Measurements from ENCODE around the gene CSRP1. TPM values are rescaled to one million over a fixed set of nuclear protein-coding genes. Genes with fewer than 3 reads are reported as not detected.

Gene CSRP1
- total and polyA plus RNA-seq, 2 of the 13 experiments (the other 11 are each of a cell fraction or from before 2014, with no cell fraction given): 17.7 to 68.9 TPM

DNA sequence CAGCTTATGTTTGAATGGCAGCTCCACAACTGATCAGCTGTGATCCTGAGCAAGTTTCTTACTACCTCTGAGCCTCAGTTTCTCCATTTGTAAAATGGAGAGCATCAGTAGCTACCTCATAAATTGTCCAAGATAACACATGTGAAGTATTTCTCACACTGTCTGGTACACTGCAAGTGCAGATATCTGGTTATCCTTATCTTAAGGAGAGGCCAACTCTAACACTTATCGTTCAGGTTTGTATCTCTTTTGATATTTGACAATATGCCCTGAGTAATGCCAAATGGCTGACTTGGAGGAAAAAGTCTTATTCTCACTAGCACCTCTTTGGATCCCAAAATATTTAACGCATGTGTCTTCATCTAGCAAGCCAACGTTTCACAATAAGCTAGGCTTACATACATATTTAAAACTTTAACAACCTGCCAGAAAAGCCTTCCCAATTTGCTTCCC, 2.7 kb downstream of the CSRP1 start:
- Histone ChIP-seq H4K20me1 (ENCODE audit: insufficient read depth, low read length) (no peaks in the 10 kb centered on the region), H3K4me2 (ENCODE audit: low read depth, low read length) (no peak overlapping the region), H3K9ac (ENCODE audit: insufficient read depth, low read depth, low read length) (peak overlapping the region; percentile 51; the same call in 1 of the 2 replicates), H3K36me3 (replicated peaks in 1 of 2; ENCODE audit: control insufficient read depth in 1 of 2, insufficient read depth in 2 of 2, low read length in 2 of 2) (no peaks in the 10 kb centered on the region), H3K27ac (ENCODE audit: extremely low read length, insufficient read depth, low read length) (no peak overlapping the region), H3K79me2 (ENCODE audit: insufficient read depth, low read length) (no peaks in the 10 kb centered on the region), H2AFZ (ENCODE audit: low read length) (no peak overlapping the region), H3K27me3 (ENCODE audit: control insufficient read depth in 1 of 2, insufficient read depth in 2 of 2, low read length in 2 of 2) (no peaks in the 10 kb centered on the region; a peak in 1 of 5 replicates), H3K4me3 (replicated peaks in 1 of 3; ENCODE audit: insufficient read depth in 1 of 3, low read depth in 2 of 3, low read length in 3 of 3) (no peak overlapping the region), H3K4me1 (ENCODE audit: insufficient read depth, low read length) (peaks cover 81% of the 10 kb centered on the region), H3K9me3 (ENCODE audit: low read length) (no peaks in the 10 kb centered on the region)
- no peak for TF ChIP-seq TBX2 (CRISPR knock-in tag; IDR thresholded peaks at IDR 0.05; ENCODE audit: borderline replicate concordance)
- intact Hi-C loops (cut with micrococcal nuclease; ENCODE audit: unreplicated experiment): no loop called here
- ChIA-PET POLR2A (interaction anchor here (0.7 to 3.2 kb wide), 6 partner anchors 9 to 36 kb away, joined by 3 to 17 read pairs (median 10); partner anchors contain the start of gene PHLDA3), CTCF (ENCODE audit: low intra/inter-chr PET ratio, low total read pairs) (interaction anchor here (1.6 kb wide), 1 partner anchor 9 kb away, joined by 7 read pairs; no protein-coding TSS in a partner anchor)
- 80% methylated on average over 3 of the region's 3 CpGs for WGBS (ENCODE audit: low lambda C conversion rate)
- FAIRE-seq (no peak), DNase-seq (ENCODE audit: low spot score) (no peak), ATAC-seq (no peak)
- in situ Hi-C loops (cut with HindIII; ENCODE audit: extremely low pct_ligation_motif_present, low pct_unique_long_range_greater_than_20kb): no loop called here
- no TSS peak for BruUV-seq (replicated peaks)

DNA sequence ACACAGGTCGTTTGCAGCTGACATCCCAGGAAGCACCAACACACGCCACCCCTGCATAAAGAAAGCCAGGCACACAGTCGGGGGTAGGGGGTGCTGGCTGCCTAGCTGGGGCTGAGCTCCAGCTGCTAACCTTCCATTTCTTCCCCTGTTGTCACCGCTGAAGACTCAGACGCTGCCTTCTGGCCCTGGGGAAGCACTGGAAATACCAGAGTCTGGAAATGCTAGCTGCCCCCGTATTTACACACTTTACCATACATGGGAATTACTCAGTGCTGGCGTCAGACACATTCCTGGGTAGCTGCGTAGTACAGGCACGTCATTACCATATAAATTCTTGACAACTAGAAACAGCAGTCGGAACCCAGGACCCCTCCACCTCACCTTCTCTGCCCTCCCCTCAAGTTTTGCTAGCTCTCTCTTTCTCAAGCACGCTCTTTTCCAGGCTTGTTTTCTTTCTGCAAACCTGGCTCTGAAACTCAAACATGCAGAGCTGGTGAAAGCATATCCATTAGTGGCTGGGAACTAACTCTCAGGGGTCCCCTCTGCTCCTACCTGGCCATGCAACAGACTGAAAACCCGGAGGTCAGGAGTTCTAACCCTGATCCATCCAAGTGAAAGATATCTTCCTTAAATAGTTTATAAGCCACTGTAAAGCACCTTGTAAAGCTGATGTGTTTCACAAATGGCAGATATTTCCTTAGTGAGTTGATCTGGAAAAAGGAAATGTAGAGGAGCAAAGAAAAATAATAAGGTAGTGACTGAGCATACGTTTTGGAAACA, 3.3 kb downstream of the CSRP1 start:
- Histone ChIP-seq H3K27me3 (ENCODE audit: control insufficient read depth in 1 of 2, insufficient read depth in 2 of 2, low read length in 2 of 2) (no peaks in the 10 kb centered on the region; a peak in 1 of 5 replicates), H2AFZ (ENCODE audit: low read length) (no peak overlapping the region), H3K27ac (ENCODE audit: extremely low read length, insufficient read depth, low read length) (peak overlapping the region; percentile 60), H4K20me1 (ENCODE audit: insufficient read depth, low read length) (no peaks in the 10 kb centered on the region), H3K36me3 (replicated peaks in 1 of 2; ENCODE audit: control insufficient read depth in 1 of 2, insufficient read depth in 2 of 2, low read length in 2 of 2) (no peaks in the 10 kb centered on the region), H3K79me2 (ENCODE audit: insufficient read depth, low read length) (no peaks in the 10 kb centered on the region), H3K4me1 (ENCODE audit: insufficient read depth, low read length) (peaks cover 84% of the 10 kb centered on the region), H3K9ac (ENCODE audit: insufficient read depth, low read depth, low read length) (peak overlapping the region; percentile 51), H3K4me3 (replicated peaks in 1 of 3; ENCODE audit: insufficient read depth in 1 of 3, low read depth in 2 of 3, low read length in 3 of 3) (peak overlapping the region in 1 of 3 experiments; percentile 24; a peak in 1 of 6 replicates), H3K9me3 (ENCODE audit: low read length) (no peaks in the 10 kb centered on the region), H3K4me2 (ENCODE audit: low read depth, low read length) (peak overlapping the region; percentile 62)
- POLR2A ChIA-PET: interaction anchor here (0.7 to 3.2 kb wide), 7 partner anchors 9 to 35 kb away, joined by 3 to 17 read pairs (median 8); partner anchors contain the start of gene PHLDA3
- FAIRE-seq (no peak), ATAC-seq (peak; percentile 42), DNase-seq (ENCODE audit: low spot score) (peak; percentile 85)
- intact Hi-C loops (cut with micrococcal nuclease; ENCODE audit: unreplicated experiment) (no loop called here), in situ Hi-C loops (cut with HindIII; ENCODE audit: extremely low pct_ligation_motif_present, low pct_unique_long_range_greater_than_20kb) (no loop called here)
- WGBS (ENCODE audit: low lambda C conversion rate): 26% methylated on average over 13 of the region's 13 CpGs
- CTCF ChIA-PET (ENCODE audit: low intra/inter-chr PET ratio, low total read pairs): interaction anchor here (1.6 kb wide), 1 partner anchor 9 kb away, joined by 7 read pairs; no protein-coding TSS in a partner anchor
- BruUV-seq (replicated peaks): TSS peak; percentile 85
- TF ChIP-seq LCORL (IDR thresholded peaks at IDR 0.05): no peak
- TF ChIP-seq LCORL (CRISPR knock-in tag; IDR thresholded peaks at IDR 0.05): no peak
- TF ChIP-seq, protein P1, sequence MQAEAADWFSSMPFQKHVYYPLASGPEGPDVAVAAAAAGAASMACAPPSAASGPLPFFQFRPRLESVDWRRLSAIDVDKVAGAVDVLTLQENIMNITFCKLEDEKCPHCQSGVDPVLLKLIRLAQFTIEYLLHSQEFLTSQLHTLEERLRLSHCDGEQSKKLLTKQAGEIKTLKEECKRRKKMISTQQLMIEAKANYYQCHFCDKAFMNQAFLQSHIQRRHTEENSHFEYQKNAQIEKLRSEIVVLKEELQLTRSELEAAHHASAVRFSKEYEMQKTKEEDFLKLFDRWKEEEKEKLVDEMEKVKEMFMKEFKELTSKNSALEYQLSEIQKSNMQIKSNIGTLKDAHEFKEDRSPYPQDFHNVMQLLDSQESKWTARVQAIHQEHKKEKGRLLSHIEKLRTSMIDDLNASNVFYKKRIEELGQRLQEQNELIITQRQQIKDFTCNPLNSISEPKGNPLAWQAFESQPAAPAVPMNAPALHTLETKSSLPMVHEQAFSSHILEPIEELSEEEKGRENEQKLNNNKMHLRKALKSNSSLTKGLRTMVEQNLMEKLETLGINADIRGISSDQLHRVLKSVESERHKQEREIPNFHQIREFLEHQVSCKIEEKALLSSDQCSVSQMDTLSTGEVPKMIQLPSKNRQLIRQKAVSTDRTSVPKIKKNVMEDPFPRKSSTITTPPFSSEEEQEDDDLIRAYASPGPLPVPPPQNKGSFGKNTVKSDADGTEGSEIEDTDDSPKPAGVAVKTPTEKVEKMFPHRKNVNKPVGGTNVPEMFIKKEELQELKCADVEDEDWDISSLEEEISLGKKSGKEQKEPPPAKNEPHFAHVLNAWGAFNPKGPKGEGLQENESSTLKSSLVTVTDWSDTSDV (CRISPR knock-in tag; IDR thresholded peaks at IDR 0.05): no peak
- TF ChIP-seq ZFX (CRISPR knock-in tag; IDR thresholded peaks at IDR 0.05; ENCODE audit: low read depth): no peak
- no peak for TF ChIP-seq NFATC3 (CRISPR knock-in tag; IDR thresholded peaks at IDR 0.05)
- TF ChIP-seq CBX2 (IDR thresholded peaks at IDR 0.05; ENCODE audit: low read depth, low read length): no peak
- TF ChIP-seq CBX2 (CRISPR knock-in tag; IDR thresholded peaks at IDR 0.05; ENCODE audit: low read depth): no peak
- no peak for TF ChIP-seq ELF1 (CRISPR knock-in tag; IDR thresholded peaks at IDR 0.05)
- TF ChIP-seq ZNF33A (CRISPR knock-in tag; IDR thresholded peaks at IDR 0.05; ENCODE audit: borderline replicate concordance): no peak
- TF ChIP-seq, protein P2, sequence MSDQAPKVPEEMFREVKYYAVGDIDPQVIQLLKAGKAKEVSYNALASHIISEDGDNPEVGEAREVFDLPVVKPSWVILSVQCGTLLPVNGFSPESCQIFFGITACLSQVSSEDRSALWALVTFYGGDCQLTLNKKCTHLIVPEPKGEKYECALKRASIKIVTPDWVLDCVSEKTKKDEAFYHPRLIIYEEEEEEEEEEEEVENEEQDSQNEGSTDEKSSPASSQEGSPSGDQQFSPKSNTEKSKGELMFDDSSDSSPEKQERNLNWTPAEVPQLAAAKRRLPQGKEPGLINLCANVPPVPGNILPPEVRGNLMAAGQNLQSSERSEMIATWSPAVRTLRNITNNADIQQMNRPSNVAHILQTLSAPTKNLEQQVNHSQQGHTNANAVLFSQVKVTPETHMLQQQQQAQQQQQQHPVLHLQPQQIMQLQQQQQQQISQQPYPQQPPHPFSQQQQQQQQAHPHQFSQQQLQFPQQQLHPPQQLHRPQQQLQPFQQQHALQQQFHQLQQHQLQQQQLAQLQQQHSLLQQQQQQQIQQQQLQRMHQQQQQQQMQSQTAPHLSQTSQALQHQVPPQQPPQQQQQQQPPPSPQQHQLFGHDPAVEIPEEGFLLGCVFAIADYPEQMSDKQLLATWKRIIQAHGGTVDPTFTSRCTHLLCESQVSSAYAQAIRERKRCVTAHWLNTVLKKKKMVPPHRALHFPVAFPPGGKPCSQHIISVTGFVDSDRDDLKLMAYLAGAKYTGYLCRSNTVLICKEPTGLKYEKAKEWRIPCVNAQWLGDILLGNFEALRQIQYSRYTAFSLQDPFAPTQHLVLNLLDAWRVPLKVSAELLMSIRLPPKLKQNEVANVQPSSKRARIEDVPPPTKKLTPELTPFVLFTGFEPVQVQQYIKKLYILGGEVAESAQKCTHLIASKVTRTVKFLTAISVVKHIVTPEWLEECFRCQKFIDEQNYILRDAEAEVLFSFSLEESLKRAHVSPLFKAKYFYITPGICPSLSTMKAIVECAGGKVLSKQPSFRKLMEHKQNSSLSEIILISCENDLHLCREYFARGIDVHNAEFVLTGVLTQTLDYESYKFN (CRISPR knock-in tag; conservative IDR thresholded peaks at IDR 0.05): peak; percentile 33; the same call in 1 of the 2 replicates
